Right lobe of liver (tissue), 5 donors: Measurements from ENCODE around the gene GAS2L1. TPM values are rescaled to one million over a fixed set of nuclear protein-coding genes. Genes with fewer than 3 reads are reported as not detected.

ENCODE experiments used
- microRNA-seq, 2 donors: library from miRNA; unstranded; fragments of <30 nt; microRNA quantifications; one replicate each; pipeline ENCODE4, GENCODE V29; 2019 to 2020
- small RNA-seq, 2 experiments: library from RNA; depleted of rRNA; stranded (forward); fragments of <200 nt; gene quantifications; one replicate each; pipeline ENCODE3, GENCODE V24; 2016
- total RNA-seq, 6 experiments: library from RNA; depleted of rRNA in 2 of 6; stranded (reverse); fragments of >200 nt in 2 of 6; fragmentation: NEBNext Ultra II Directional in 3 of 6; extraction: Animal tissue kit (Norgen Biotek cat#: 25700) in 3 of 6; gene quantifications; one replicate each; pipeline versions ENCODE4 v1.1.0 to v1.2.4, GENCODE V29; 2016 to 2023
- donor health status: DM: no; HTN: no; CAD: no.
- donor health status: DM: no; HTN: no; CAD: no.
- donor health status: DM: no; HTN: yes; CAD: no.
- donor health status: DM: no; HTN: yes; CAD: no.

The GAS2L1 gene
- total RNA-seq, 6 experiments from 2014 or later: 8.9 to 15.8 (median 11.5) TPM

Small RNA genes lying within 50 kb of the gene (microRNA-seq; reads per million reads assigned to microRNA genes)
- gene MIR3653: 17.1 to 23.2 reads per million in 2 donors

Small RNA genes lying within 50 kb of the gene (small RNA-seq; reads per million reads assigned to genes)
- gene MIR3653: 0 reads per million in 2 experiments

Other genes starting within 250 kb of the GAS2L1 start
- gene C22orf31, start 244.8 kb upstream of the GAS2L1 start, total RNA-seq: not detected
- 1 to 10 TPM; 1.7 to 6.7 (median 3.0) TPM for gene KREMEN1, start 233.6 kb upstream of the GAS2L1 start, total RNA-seq
- 1 to 10 TPM; 1.1 to 2.7 (median 1.5) TPM for gene EMID1, start 100.8 kb upstream of the GAS2L1 start, total RNA-seq
- 10 to 100 TPM in 5 of 6 experiments, 1 to 10 TPM in 1; 9.7 to 35.3 (median 14.7) TPM for gene RHBDD3, start 38.7 kb upstream of the GAS2L1 start, total RNA-seq
- gene EWSR1, start 38.4 kb upstream of the GAS2L1 start, total RNA-seq: 100 to 1,000 TPM in 3 of 6 experiments, 10 to 100 TPM in 3; 75.0 to 112 (median 98.2) TPM
- 1 to 10 TPM in 3 of 6 experiments, under 1 TPM in 3; 0.32 to 1.2 (median 0.87) TPM for gene RASL10A, start 9.0 kb downstream of the GAS2L1 start, total RNA-seq
- 10 to 100 TPM; 35.7 to 63.2 (median 44.4) TPM for gene AP1B1, start 81.9 kb downstream of the GAS2L1 start, total RNA-seq
- gene RFPL1, start 131.9 kb downstream of the GAS2L1 start, total RNA-seq: under 1 TPM in 2 of 6 experiments, not detected in 4; 0.35 to 0.37 TPM
- under 1 TPM in 5 of 6 experiments, not detected in 1; 0.06 to 0.40 (median 0.09) TPM for gene NEFH, start 173.6 kb downstream of the GAS2L1 start, total RNA-seq
- gene THOC5, start 247.1 kb downstream of the GAS2L1 start, total RNA-seq: 10 to 100 TPM; 11.9 to 17.4 (median 14.1) TPM